HG03139 (cell line): ENCODE measurements around the gene ECI1.
"Not testable (repeated sequence)": the region's sequence is repeated elsewhere in the genome, so short reads cannot be mapped to it uniquely, and the experiment has no call there.

Source experiments
- ATAC-seq: cut with Tn5 transposase; IDR thresholded peaks from one replicate; pipeline ENCODE4 v1.9.1; 2021; ENCODE audit not compliant: unreplicated experiment

The ECI1 gene

GRCh38 chr16:2280461-2280860 is 29.1 kb upstream of the ECI1 start:
- no peak for ATAC-seq

GRCh38 chr16:2278956-2279800 is 27.8 kb upstream of the ECI1 start:
- ATAC-seq = no peak

GRCh38 chr16:2278272-2278608 is 26.9 kb upstream of the ECI1 start:
- ATAC-seq = no peak

GRCh38 chr16:2277466-2278271 is 26.3 kb upstream of the ECI1 start:
- no peak for ATAC-seq

- no peak for ATAC-seq
These were observed 25.2 kb upstream of the ECI1 start for GRCh38 chr16:2276368-2277195.

GRCh38 chr16:2275476-2276367 is 24.3 kb upstream of the ECI1 start:
- no peak for ATAC-seq

GRCh38 chr16:2273931-2274330 is 22.5 kb upstream of the ECI1 start:
- ATAC-seq = no peak

- ATAC-seq = no peak
These were observed 22.1 kb upstream of the ECI1 start for GRCh38 chr16:2273484-2273883.

- no peak for ATAC-seq
These were observed 20.6 kb upstream of the ECI1 start for GRCh38 chr16:2271848-2272461.

- no peak for ATAC-seq
These were observed 19.4 kb upstream of the ECI1 start for GRCh38 chr16:2270588-2271470.

GRCh38 chr16:2270070-2270462 is 18.7 kb upstream of the ECI1 start:
- no peak for ATAC-seq

- peak; percentile 68 for ATAC-seq
These were observed 16.7 kb upstream of the ECI1 start, which contains the start of gene RNPS1 for GRCh38 chr16:2267913-2268666. Gene RNPS1, minus strand, starts transcription at chr16:2268126. Its CDS starts 3,483 bp downstream, at chr16:2264643.

- peak; percentile 47 for ATAC-seq
These were observed 16.1 kb upstream of the ECI1 start for GRCh38 chr16:2267505-2267912.

- not testable (repeated sequence) for ATAC-seq
These were observed 15.5 kb upstream of the ECI1 start for GRCh38 chr16:2266887-2267286.

- not testable (repeated sequence) for ATAC-seq
These were observed 11.6 kb upstream of the ECI1 start for GRCh38 chr16:2263026-2263425.

- ATAC-seq = no peak
These were observed 8.9 kb upstream of the ECI1 start for GRCh38 chr16:2260250-2260649.

GRCh38 chr16:2258530-2258929 is 7.1 kb upstream of the ECI1 start:
- ATAC-seq = not testable (repeated sequence)

- ATAC-seq = no peak
These were observed 6.3 kb upstream of the ECI1 start for GRCh38 chr16:2257726-2258125.
